ENCODE results near the gene SATB1.

DNA sequence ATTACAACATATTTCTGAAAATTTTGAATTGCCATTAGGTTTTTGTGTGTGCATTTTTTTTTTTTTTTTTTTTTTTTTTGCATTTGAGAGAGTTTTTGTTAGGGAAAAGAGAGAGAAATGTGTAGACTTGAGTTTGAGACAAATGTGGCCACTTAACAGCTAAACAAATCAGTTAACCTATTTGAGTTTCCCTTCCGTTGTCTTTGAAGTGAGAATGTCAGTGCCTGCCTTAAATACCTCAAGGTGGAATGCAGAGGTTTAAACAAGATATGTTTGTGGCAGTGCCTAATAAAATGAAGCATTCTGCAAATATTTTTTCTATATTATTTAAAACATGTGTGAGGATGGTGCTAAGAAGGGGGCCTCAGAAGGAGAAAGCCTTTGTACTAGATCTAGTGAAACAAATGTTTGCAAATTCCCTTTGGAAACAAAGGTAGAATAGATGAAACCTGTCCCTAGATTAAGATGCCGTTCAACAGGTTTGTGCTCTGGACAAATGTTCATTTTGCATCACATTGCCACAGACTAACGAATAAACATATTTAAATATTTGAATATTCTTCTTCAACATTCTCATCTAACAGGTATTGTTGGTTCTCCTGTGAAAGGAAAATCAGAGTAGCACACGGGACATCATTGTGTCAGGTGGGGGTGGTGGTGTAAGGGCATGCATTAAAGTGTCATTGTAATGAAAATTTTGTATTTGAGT lies 80.7 kb downstream of the SATB1 start:
- TF ChIP-seq POLR2A (IDR thresholded peaks at IDR 0.05) (no peak), POLR2AphosphoS5 (IDR thresholded peaks at IDR 0.05) (no peak), EP300 (IDR thresholded peaks at IDR 0.05; ENCODE audit: low read depth) (no peak)
- TF ChIP-seq, protein P1, sequence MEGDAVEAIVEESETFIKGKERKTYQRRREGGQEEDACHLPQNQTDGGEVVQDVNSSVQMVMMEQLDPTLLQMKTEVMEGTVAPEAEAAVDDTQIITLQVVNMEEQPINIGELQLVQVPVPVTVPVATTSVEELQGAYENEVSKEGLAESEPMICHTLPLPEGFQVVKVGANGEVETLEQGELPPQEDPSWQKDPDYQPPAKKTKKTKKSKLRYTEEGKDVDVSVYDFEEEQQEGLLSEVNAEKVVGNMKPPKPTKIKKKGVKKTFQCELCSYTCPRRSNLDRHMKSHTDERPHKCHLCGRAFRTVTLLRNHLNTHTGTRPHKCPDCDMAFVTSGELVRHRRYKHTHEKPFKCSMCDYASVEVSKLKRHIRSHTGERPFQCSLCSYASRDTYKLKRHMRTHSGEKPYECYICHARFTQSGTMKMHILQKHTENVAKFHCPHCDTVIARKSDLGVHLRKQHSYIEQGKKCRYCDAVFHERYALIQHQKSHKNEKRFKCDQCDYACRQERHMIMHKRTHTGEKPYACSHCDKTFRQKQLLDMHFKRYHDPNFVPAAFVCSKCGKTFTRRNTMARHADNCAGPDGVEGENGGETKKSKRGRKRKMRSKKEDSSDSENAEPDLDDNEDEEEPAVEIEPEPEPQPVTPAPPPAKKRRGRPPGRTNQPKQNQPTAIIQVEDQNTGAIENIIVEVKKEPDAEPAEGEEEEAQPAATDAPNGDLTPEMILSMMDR (IDR thresholded peaks at IDR 0.05), result no peak

All from transverse colon (tissue), 4 donors.